HFF-Myc (cell line): Measurements from ENCODE around the gene KIF21B.
"Not testable (repeated sequence)": the region's sequence is repeated elsewhere in the genome, so short reads cannot be mapped to it uniquely, and the experiment has no call there.

Experiments used
- DNase-seq: peaks from one replicate; pipeline ENCODE4 v3.0.0-alpha.2; 2011; ENCODE audit warnings: low read depth; ENCODE audit errors: extremely low read depth
- H3K4me3 ChIP-seq: replicated peaks from 2 replicates; pipeline ENCODE4 v1.5.1; 2011; ENCODE audit warnings: low read depth, mild to moderate bottlenecking, control low read depth, low read length
- TF ChIP-seq, protein P1 (sequence below): IDR thresholded peaks from 2 replicates; pipeline ENCODE4 v1.5.1; 2012; ENCODE audit warnings: mild to moderate bottlenecking, low read depth, low read length, control low read depth; ENCODE audit errors: missing control alignments

The KIF21B gene

GRCh38 chr1:200965111-200965805 lies 58.3 kb downstream of the KIF21B start:
- TF ChIP-seq, protein P1, sequence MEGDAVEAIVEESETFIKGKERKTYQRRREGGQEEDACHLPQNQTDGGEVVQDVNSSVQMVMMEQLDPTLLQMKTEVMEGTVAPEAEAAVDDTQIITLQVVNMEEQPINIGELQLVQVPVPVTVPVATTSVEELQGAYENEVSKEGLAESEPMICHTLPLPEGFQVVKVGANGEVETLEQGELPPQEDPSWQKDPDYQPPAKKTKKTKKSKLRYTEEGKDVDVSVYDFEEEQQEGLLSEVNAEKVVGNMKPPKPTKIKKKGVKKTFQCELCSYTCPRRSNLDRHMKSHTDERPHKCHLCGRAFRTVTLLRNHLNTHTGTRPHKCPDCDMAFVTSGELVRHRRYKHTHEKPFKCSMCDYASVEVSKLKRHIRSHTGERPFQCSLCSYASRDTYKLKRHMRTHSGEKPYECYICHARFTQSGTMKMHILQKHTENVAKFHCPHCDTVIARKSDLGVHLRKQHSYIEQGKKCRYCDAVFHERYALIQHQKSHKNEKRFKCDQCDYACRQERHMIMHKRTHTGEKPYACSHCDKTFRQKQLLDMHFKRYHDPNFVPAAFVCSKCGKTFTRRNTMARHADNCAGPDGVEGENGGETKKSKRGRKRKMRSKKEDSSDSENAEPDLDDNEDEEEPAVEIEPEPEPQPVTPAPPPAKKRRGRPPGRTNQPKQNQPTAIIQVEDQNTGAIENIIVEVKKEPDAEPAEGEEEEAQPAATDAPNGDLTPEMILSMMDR = no peak
- DNase-seq = no peak
- no peak overlapping the region for H3K4me3 ChIP-seq

DNA sequence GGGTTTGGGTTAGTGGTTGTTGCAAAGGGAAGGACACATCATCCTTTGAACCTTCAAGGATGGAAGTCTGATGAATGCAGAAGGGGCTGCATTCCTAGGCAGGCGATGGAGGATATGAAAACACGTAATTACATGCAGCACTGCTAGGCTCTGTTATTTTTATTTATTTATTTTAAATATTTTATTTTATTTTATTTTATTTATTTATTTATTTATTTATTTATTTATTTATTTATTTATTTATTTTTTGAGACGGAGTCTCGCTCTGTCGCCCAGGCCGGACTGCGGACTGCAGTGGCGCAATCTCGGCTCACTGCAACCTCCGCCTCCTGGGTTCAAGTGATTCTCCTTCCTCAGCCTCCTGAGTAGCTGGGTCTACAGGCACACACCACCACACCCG lies 59.6 kb downstream of the KIF21B start:
- DNase-seq, H3K4me3 ChIP-seq: not testable (repeated sequence)

DNA sequence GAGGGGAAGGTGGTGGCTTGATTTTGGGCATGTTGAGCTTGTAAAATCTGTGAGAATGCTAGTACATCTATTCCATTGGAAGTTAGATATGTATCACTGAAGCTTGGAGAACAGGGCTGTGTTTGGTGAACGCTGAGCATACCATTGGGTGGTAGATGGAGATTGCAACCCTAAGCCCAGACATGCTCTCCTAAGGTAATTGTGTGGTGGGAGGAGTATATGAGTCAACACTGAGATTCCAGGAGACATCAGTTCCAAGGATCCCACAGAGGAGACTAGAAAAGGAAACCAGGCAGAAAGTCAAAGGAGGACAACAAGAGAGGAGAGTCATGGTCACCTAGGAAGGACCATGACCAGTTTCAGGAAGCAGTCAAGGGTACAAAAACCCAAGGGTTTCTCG lies 60.4 kb downstream of the KIF21B start:
- DNase-seq = no peak
- H3K4me3 ChIP-seq = no peak overlapping the region
- TF ChIP-seq, protein P1 = no peak

DNA sequence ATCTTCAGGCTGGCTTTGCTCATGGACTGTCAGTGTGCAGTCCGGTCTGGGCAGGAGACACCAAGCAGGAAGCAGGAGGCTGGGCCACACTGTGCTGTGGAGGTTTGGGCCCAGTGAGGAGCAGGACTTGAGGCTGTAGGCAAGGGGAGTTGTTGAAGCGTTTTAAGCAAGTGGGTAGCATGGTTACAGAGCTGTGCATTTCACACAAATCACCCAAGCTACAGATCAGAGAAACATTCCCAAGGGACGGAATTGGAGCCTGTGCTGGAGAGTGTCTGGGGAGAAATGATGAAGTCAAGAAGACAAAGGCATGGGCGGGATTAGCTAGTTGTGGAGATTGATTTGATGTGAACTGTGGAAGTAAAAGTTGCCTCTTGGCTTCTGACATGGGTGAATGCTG lies 60.9 kb downstream of the KIF21B start:
- TF ChIP-seq, protein P1 = no peak
- DNase-seq = no peak
- H3K4me3 ChIP-seq = no peak overlapping the region

DNA sequence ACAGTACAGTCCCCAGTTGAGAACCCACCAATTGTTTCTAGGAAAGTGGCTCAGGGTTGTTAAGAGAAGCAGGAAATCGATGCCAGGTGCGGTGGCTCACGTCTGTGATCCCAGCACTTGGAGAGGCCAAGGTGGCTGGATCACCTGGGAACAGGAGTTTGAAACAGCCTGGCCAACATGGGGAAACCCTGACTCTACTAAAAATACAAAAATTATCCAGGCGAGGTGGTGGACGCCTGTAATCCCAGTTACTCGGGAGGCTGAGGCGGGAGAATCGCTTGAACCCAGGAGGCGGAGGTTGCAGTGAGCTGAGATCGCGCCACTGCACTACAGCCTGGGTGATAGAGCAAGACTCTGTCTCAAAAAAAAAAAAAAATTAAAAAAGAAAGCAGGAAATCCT lies 61.4 kb downstream of the KIF21B start:
- not testable (repeated sequence) for H3K4me3 ChIP-seq, DNase-seq

DNA sequence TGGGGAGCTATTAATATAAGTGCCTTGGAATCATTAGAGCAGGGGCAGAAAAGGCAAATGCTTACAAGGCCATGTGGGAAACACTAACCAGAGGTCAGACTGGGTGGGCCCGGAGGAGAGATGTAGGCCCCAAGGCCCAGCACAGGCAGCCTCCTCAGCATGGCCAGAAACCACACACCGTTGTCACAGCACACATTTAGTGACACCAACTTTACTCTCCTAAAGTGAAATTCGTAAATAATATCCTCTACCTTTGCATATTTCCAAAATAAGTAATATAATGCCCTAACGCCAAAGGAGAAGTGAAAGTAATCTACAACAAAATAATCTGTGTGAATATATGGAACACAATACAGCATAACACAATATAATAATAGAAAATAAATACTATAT lies 62.6 kb downstream of the KIF21B start:
- DNase-seq = no peak
- TF ChIP-seq, protein P1 = no peak
- no peak overlapping the region for H3K4me3 ChIP-seq

DNA sequence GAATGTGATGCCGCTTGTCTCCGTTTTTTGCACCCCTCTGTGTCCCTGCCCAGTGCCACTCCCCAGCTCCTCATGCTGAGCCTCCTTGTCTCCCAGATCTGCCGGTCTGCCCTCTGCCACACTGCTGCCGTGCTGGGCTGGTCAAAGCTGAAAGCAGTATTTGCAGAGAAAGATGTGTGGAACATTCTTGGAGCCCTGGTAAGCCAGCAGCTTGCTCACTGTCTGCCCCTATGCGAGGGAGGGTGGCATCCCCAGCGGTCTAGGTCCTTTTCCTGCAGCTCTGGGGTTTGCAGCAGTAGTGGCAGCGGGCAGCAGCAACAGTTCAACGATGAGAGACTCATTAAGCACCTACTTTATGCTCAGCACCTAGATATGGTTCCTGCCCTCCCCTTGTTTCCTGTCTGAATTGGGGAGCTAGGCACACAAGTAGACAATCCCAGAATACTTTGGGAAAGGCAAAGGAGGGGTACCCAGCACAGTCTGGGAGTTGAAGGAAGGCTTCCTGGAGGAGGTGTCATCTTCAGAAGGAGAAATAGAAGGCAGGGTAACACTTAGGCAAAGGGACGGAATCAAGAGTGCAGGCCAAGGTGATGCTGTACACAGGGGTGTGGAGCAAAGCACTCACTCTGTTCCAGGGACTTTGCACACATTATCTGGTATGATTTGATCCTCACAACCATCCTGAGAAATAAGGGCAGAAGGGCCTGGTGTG lies 63.1 kb downstream of the KIF21B start:
- no peak for DNase-seq
- H3K4me3 ChIP-seq = no peak overlapping the region
- TF ChIP-seq, protein P1 = no peak

DNA sequence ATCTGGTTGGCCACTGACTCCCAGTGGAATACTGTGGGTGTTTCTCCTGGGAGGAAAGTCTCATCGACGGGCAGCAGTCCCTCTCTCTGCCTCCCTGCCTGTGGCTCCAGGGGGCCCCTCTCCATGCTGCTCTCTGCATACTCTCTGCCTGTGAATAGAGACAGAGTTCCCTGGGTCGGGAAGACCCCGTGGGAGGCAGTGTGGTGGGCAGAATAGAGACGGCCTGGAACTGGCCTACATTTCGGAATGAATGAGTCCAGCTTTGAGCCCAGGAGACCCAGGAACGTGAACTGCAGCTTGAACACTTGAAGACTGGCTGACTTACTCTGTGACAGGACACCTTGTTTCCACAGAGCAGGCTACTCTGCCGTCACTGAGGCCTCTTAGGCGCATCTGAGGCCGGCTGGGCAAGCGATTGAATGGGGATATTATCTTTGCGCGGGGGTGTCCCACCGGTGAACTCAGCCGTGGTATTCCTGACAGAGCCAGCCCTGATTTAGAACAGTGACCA lies 64.0 kb downstream of the KIF21B start:
- no peak overlapping the region for H3K4me3 ChIP-seq
- DNase-seq = no peak
- TF ChIP-seq, protein P1 = no peak
